Measurements from ENCODE around the gene LMAN1.

DNA sequence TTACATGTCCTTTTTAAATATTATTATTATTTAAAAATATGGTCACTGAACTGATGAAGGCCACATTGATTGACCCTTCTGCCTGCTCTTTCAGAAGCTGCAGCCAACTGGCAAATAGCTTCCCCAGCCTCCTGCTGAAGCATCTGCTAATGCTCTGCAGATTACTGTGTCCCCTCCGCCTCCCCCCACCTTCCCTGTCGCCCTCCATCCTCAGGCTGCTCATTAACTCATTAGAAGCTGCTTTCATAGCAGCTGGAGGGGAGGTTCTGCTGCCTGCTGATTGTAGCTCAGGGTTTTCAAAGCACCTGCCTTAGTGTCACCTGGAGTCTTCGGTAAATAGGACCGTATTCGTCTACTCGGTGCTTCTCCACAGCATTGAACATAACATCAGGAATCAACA is 24.8 kb upstream of the LMAN1 start:
- TF ChIP-seq CTCF (conservative IDR thresholded peaks at IDR 0.05) (no peak), ZFX (IDR thresholded peaks at IDR 0.05) (no peak)
